ENCODE measurements around the gene R3HDM4.

Gene R3HDM4

GRCh38 chr19:890831-891230 lies 22.2 kb downstream of the R3HDM4 start:
- TF ChIP-seq CTCF (IDR thresholded peaks at IDR 0.05; ENCODE audit: low read depth, low read length) = no peak
- H3K4me3 ChIP-seq (ENCODE audit: low read depth, low read length) = no peak overlapping the region

GRCh38 chr19:889662-890295 lies 23.2 kb downstream of the R3HDM4 start:
- no peak overlapping the region for H3K4me3 ChIP-seq (ENCODE audit: low read depth, low read length)
- TF ChIP-seq CTCF (IDR thresholded peaks at IDR 0.05; ENCODE audit: low read depth, low read length) = no peak

GRCh38 chr19:888581-889385 lies 24.2 kb downstream of the R3HDM4 start:
- TF ChIP-seq CTCF (IDR thresholded peaks at IDR 0.05; ENCODE audit: low read depth, low read length) = no peak
- H3K4me3 ChIP-seq (ENCODE audit: low read depth, low read length) = no peak overlapping the region

GRCh38 chr19:887599-887998 lies 25.4 kb downstream of the R3HDM4 start:
- no peak for TF ChIP-seq CTCF (IDR thresholded peaks at IDR 0.05; ENCODE audit: low read depth, low read length)
- no peak overlapping the region for H3K4me3 ChIP-seq (ENCODE audit: low read depth, low read length)

- TF ChIP-seq CTCF (IDR thresholded peaks at IDR 0.05; ENCODE audit: low read depth, low read length) = no peak
- H3K4me3 ChIP-seq (ENCODE audit: low read depth, low read length) = no peak overlapping the region
Measured at GRCh38 chr19:887072-887471, 25.9 kb downstream of the R3HDM4 start.

- TF ChIP-seq CTCF (IDR thresholded peaks at IDR 0.05; ENCODE audit: low read depth, low read length) = no peak
- no peak overlapping the region for H3K4me3 ChIP-seq (ENCODE audit: low read depth, low read length)
Measured at GRCh38 chr19:885536-886224, 27.3 kb downstream of the R3HDM4 start.

Data from WI38 (cell line).